ENCODE measurements around the gene CTSK.
"Not testable (repeated sequence)": the region's sequence is repeated elsewhere in the genome, so short reads cannot be mapped to it uniquely, and the experiment has no call there.

CTSK gene

GRCh38 chr1:150772326-150772725, 35.7 kb downstream of the CTSK start:
- H3K4me3 ChIP-seq (ENCODE audit: low read depth, low read length): no peak overlapping the region
- TF ChIP-seq CTCF (IDR thresholded peaks at IDR 0.05; ENCODE audit: borderline replicate concordance, insufficient read depth, low read depth, low read length): no peak

GRCh38 chr1:150767704-150768103, 40.4 kb downstream of the CTSK start:
- not testable (repeated sequence) for H3K4me3 ChIP-seq (ENCODE audit: low read depth, low read length)

GRCh38 chr1:150765977-150766301, 42.1 kb downstream of the CTSK start:
- not testable (repeated sequence) for H3K4me3 ChIP-seq (ENCODE audit: low read depth, low read length)

- TF ChIP-seq CTCF (IDR thresholded peaks at IDR 0.05; ENCODE audit: borderline replicate concordance, insufficient read depth, low read depth, low read length): no peak
- H3K4me3 ChIP-seq (ENCODE audit: low read depth, low read length): peak within 1 kb of the TSS; percentile 57
These were observed 42.6 kb downstream of the CTSK start, which contains the start of gene CTSS for GRCh38 chr1:150765296-150765976. TSS of gene CTSS (minus strand) at chr1:150765778. CDS start at chr1:150764763, 1,015 bp downstream.

- no peak for TF ChIP-seq CTCF (IDR thresholded peaks at IDR 0.05; ENCODE audit: borderline replicate concordance, insufficient read depth, low read depth, low read length)
- H3K4me3 ChIP-seq (ENCODE audit: low read depth, low read length): peak overlapping the region; percentile 57
These were observed 43.4 kb downstream of the CTSK start for GRCh38 chr1:150764617-150765101.

- peak overlapping the region; percentile 6 for H3K4me3 ChIP-seq (ENCODE audit: low read depth, low read length)
- TF ChIP-seq CTCF (IDR thresholded peaks at IDR 0.05; ENCODE audit: borderline replicate concordance, insufficient read depth, low read depth, low read length): no peak
These were observed 45.0 kb downstream of the CTSK start for GRCh38 chr1:150763018-150763417.

GRCh38 chr1:150762552-150762951, 45.5 kb downstream of the CTSK start:
- TF ChIP-seq CTCF (IDR thresholded peaks at IDR 0.05; ENCODE audit: borderline replicate concordance, insufficient read depth, low read depth, low read length): no peak
- H3K4me3 ChIP-seq (ENCODE audit: low read depth, low read length): no peak overlapping the region

GRCh38 chr1:150761801-150762200, 46.3 kb downstream of the CTSK start:
- no peak overlapping the region for H3K4me3 ChIP-seq (ENCODE audit: low read depth, low read length)
- no peak for TF ChIP-seq CTCF (IDR thresholded peaks at IDR 0.05; ENCODE audit: borderline replicate concordance, insufficient read depth, low read depth, low read length)
